ENCODE results near the gene MRE11.

MRE11 gene

GRCh38 chr11:94455861-94456260 is 37.8 kb downstream of the MRE11 start:
- no peak for TF ChIP-seq CTCF (conservative IDR thresholded peaks at IDR 0.05; ENCODE audit: low read depth, low read length)
- no peak for DNase-seq (ENCODE audit: low read depth)
- H3K4me3 ChIP-seq (ENCODE audit: low read length), result no peak overlapping the region

GRCh38 chr11:94454301-94454700 is 39.3 kb downstream of the MRE11 start:
- TF ChIP-seq CTCF (conservative IDR thresholded peaks at IDR 0.05; ENCODE audit: low read depth, low read length), result no peak
- no peak for DNase-seq (ENCODE audit: low read depth)

DNA sequence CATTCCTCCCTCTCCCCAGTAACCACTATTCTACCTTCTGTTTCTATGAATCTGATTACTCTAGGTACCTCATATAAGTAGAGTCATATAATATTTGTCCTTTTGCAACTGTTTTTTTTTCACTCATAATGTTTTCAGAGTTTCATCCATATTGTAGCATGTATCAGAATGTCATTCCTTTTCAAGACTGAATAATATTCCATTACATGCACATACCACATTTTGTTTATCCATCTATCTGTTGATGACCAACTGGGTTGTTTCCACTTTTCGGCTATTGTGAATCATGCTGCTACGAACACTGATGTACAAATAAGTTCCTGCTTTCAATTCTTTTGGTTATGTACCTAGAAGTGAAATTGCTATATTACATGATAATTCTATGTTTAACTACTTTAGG is 40.7 kb downstream of the MRE11 start:
- no peak overlapping the region for H3K4me3 ChIP-seq (ENCODE audit: low read length)
- no peak for DNase-seq (ENCODE audit: low read depth)
- no peak for TF ChIP-seq CTCF (conservative IDR thresholded peaks at IDR 0.05; ENCODE audit: low read depth, low read length)

More at GRCh38 chr11:94454301-94454700, 39.3 kb downstream of the MRE11 start:
- no peak overlapping the region for H3K4me3 ChIP-seq (ENCODE audit: low read length)

DNA sequence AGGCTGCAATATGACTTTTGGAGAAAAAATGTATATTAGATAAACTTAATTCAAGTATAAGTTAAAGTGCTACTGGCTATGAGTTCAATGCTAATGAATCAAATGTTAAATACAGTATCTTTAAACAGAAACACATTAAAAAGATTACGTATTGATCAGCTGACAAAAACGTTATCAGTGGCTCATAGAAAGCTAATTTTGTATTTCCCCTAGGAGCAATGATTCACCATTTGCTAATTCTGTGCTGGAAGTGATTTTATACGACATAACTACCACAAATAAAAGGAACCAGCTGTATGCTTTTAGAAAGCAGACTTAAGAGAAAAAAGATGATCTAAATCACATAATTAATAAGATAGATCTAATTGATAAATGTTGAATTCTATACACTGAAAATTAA is 43.6 kb downstream of the MRE11 start:
- no peak for DNase-seq (ENCODE audit: low read depth)
- TF ChIP-seq CTCF (conservative IDR thresholded peaks at IDR 0.05; ENCODE audit: low read depth, low read length), result no peak
- H3K4me3 ChIP-seq (ENCODE audit: low read length), result no peak overlapping the region

DNA sequence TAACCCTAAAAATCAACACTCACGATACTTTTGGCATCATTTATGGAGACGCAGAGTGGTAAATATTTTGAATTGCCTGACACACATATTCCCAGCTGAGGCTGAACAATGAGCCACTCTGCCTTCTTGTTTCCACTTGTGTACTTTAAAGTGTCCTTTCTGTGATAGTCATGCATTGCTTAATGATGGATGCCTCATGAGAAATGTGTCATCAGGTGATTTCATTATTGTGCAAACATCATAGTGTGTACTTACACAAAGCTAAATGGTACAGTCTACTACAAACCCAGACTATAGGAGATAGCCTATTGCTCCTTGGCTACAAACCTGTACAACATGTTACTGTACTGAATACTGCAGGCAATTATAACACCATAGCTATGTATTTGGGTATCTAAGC is 44.2 kb downstream of the MRE11 start:
- TF ChIP-seq CTCF (conservative IDR thresholded peaks at IDR 0.05; ENCODE audit: low read depth, low read length), result no peak
- DNase-seq (ENCODE audit: low read depth), result no peak
- no peak overlapping the region for H3K4me3 ChIP-seq (ENCODE audit: low read length)

GRCh38 chr11:94449029-94449428 is 44.6 kb downstream of the MRE11 start:
- no peak for DNase-seq (ENCODE audit: low read depth)
- no peak for TF ChIP-seq CTCF (conservative IDR thresholded peaks at IDR 0.05; ENCODE audit: low read depth, low read length)
- H3K4me3 ChIP-seq (ENCODE audit: low read length), result no peak overlapping the region

DNA sequence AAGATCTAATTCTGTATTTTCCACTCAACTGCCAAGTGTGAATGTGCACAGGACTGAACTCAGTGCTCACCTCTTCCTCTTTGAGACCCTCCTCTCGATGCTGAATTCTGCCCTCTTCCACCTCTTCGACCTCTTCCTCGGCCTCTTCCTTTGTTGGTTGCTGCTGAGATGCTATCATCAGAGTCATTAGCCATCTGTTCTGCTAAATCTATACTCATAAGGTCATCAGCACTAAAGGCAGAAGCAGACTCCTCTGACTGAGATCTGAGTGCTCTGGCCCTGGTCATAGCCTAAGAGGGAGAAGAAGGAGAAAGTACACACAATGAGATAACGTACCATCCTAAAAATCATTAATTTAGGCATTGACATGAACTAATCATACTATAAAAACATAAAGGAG is 46.5 kb downstream of the MRE11 start:
- no peak for DNase-seq (ENCODE audit: low read depth)
- TF ChIP-seq CTCF (conservative IDR thresholded peaks at IDR 0.05; ENCODE audit: low read depth, low read length), result no peak
- H3K4me3 ChIP-seq (ENCODE audit: low read length), result no peak overlapping the region

All from retinal pigment epithelial cell (primary cell).